ENCODE measurements around the gene PARP15. TPM values are rescaled to one million over a fixed set of nuclear protein-coding genes. Genes with fewer than 3 reads are reported as not detected.

Gene PARP15
- total RNA-seq, 1 experiment from 2014 or later = 0.24 TPM

DNA sequence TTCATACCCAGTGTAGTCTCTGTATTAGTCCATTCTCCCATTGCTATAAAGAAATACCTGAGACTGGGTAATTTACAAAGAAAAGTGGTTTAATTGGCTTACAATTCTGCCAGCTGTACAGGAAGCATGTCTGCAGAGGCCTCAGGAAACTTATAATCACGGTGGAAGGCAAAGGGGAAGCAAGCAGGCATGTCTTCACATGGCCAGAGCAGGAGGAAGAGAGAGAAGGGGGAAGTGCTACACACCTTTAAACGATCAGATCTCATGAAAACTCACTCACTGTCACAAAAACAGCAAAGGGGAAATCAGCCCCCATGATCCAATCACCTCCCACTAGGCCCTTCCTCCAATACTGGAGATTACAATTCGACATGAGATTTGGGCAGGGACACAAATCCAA lies 96.9 kb downstream of the PARP15 start:
- Histone ChIP-seq H2BK5ac (ENCODE audit: insufficient read length, low read length) (no peak overlapping the region), H3K9me3 (ENCODE audit: control insufficient read depth, low read depth, low read length) (no peaks in the 10 kb centered on the region), H3K27me3 (ENCODE audit: insufficient read depth, low read length) (no peaks in the 10 kb centered on the region), H2BK15ac (ENCODE audit: low read depth, low read length) (no peak overlapping the region), H3K23ac (ENCODE audit: insufficient read length, low read depth, low read length) (no peak overlapping the region), H3K79me1 (ENCODE audit: insufficient read depth, low read depth, low read length, poor library complexity, severe bottlenecking) (no peaks in the 10 kb centered on the region), H3K18ac (ENCODE audit: insufficient read length, low read depth, low read length) (no peak overlapping the region), H4K5ac (ENCODE audit: insufficient read length, low read depth, low read length) (no peak overlapping the region), H3K4ac (ENCODE audit: low read depth, low read length) (no peak overlapping the region), H3T11ph (ENCODE audit: low read length) (no peak overlapping the region), H4K8ac (replicated peaks; ENCODE audit: insufficient read length, low read depth, low read length) (no peak overlapping the region), H4K20me1 (ENCODE audit: control insufficient read depth, insufficient read depth, insufficient read length) (no peaks in the 10 kb centered on the region), H3K14ac (ENCODE audit: insufficient read depth, low read length) (no peak overlapping the region), H3K4me1 (ENCODE audit: insufficient read depth, low read length) (no peaks in the 10 kb centered on the region; the same call in 1 of the 2 replicates), H4K91ac (ENCODE audit: insufficient read length, low read depth, low read length) (no peak overlapping the region), H2AFZ (ENCODE audit: low read length) (no peak overlapping the region), H3K56ac (ENCODE audit: insufficient read length, low read depth, low read length) (no peak overlapping the region), H2BK12ac (ENCODE audit: insufficient read length, low read depth, low read length) (no peak overlapping the region), H3K23me2 (ENCODE audit: insufficient read length, low read depth, low read length, poor library complexity, severe bottlenecking) (no peaks in the 10 kb centered on the region), H2AK5ac (ENCODE audit: insufficient read length, low read length) (no peak overlapping the region), H2BK120ac (ENCODE audit: low read depth, low read length, poor library complexity, severe bottlenecking) (no peak overlapping the region), H3K4me2 (ENCODE audit: insufficient read depth, insufficient read length, low read length) (no peak overlapping the region), H3K27ac (ENCODE audit: insufficient read length, low read depth, low read length) (no peak overlapping the region), H3K79me2 (ENCODE audit: insufficient read depth, low read length) (no peaks in the 10 kb centered on the region), H2BK20ac (ENCODE audit: low read depth, low read length, poor library complexity, severe bottlenecking) (no peak overlapping the region), H3K9ac (ENCODE audit: extremely low read depth, insufficient read length, low read length) (no peak overlapping the region)
- DNase-seq = no peak
- Mint-ChIP-seq H3K9me3 (no peaks in the 10 kb centered on the region; a peak in 1 of 5 replicates), H3K27ac (no peak overlapping the region), H3K4me3 (no peak overlapping the region), H3K27me3 (ENCODE audit: low read depth) (no peaks in the 10 kb centered on the region), H3K4me1 (peaks cover 5 to 6% of the 10 kb centered on the region in 2 experiments), H3K36me3 (ENCODE audit: insufficient read depth in 1 of 3, low read depth in 3 of 3) (no peaks in the 10 kb centered on the region)
- no CpG with 5 or more reads among the region's 3 CpGs for WGBS (ENCODE audit: extremely low coverage, insufficient read length, low lambda C conversion rate)
- TF ChIP-seq, protein P1, sequence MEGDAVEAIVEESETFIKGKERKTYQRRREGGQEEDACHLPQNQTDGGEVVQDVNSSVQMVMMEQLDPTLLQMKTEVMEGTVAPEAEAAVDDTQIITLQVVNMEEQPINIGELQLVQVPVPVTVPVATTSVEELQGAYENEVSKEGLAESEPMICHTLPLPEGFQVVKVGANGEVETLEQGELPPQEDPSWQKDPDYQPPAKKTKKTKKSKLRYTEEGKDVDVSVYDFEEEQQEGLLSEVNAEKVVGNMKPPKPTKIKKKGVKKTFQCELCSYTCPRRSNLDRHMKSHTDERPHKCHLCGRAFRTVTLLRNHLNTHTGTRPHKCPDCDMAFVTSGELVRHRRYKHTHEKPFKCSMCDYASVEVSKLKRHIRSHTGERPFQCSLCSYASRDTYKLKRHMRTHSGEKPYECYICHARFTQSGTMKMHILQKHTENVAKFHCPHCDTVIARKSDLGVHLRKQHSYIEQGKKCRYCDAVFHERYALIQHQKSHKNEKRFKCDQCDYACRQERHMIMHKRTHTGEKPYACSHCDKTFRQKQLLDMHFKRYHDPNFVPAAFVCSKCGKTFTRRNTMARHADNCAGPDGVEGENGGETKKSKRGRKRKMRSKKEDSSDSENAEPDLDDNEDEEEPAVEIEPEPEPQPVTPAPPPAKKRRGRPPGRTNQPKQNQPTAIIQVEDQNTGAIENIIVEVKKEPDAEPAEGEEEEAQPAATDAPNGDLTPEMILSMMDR (conservative IDR thresholded peaks at IDR 0.05) = no peak
